Peyer's patch (tissue), 4 donors: ENCODE data around the gene POMGNT1. TPM values are rescaled to one million over a fixed set of nuclear protein-coding genes. Genes with fewer than 3 reads are reported as not detected.

Source experiments
- DNase-seq, 3 donors: peaks; one replicate each; pipeline ENCODE4 v3.0.0-alpha.2; 2017 to 2019
- H3K27ac ChIP-seq, 4 donors: fragments of 200-600 bp; sonication (generic); one replicate each; pipeline ENCODE4 v1.5.1; 2016 to 2019
- H3K27me3 ChIP-seq, 2 donors: fragments of 200-600 bp; sonication (generic); one replicate each; pipeline ENCODE4 v1.5.1; 2019
- H3K36me3 ChIP-seq, 3 donors: fragments of 200-600 bp; sonication (generic); one replicate each; pipeline ENCODE4 v1.5.1; 2016 to 2019
- H3K4me1 ChIP-seq, 4 donors: fragments of 200-600 bp; sonication (generic); one replicate each; pipeline ENCODE4 v1.5.1; 2016 to 2019
- H3K4me3 ChIP-seq, 4 donors: fragments of 200-600 bp; sonication (generic); 1 replicate in 3 of 4; 2 replicates in 1 of 4; pipeline ENCODE4 v1.5.1; 2016 to 2019; ENCODE audit warnings: mild to moderate bottlenecking in 1 of 4
- H3K9me3 ChIP-seq, 4 donors: fragments of 200-600 bp; sonication (generic); one replicate each; pipeline ENCODE4 v1.5.1; 2016 to 2019; ENCODE audit warnings: mild to moderate bottlenecking in 1 of 4
- POLR2A ChIP-seq, 2 donors: fragments of 450-650 bp; IDR thresholded peaks; one replicate each; pipeline ENCODE4 v1.5.1; 2017; ENCODE audit warnings: antibody characterized with exemption in 2 of 2, mild to moderate bottlenecking in 2 of 2, moderate library complexity in 2 of 2
- total RNA-seq, 4 donors: library from RNA; depleted of rRNA; stranded (reverse); fragments of >200 nt; gene quantifications; one replicate each; pipeline ENCODE4 v1.1.0, GENCODE V29; 2016
- TF ChIP-seq, protein P1 (sequence below), 6 experiments: fragments of 450-650 bp in 4 of 6; fragments of 200-600 bp in 2 of 6; sonication (generic) in 1 of 6; IDR thresholded peaks; one replicate each; pipeline ENCODE4 v1.5.1; 2017 to 2019; ENCODE audit warnings: antibody characterized with exemption in 6 of 6, mild to moderate bottlenecking in 3 of 6, moderate library complexity in 1 of 6

The POMGNT1 gene
- total RNA-seq, 4 donors from 2014 or later = 34.7 to 60.6 (median 46.3) TPM

DNA sequence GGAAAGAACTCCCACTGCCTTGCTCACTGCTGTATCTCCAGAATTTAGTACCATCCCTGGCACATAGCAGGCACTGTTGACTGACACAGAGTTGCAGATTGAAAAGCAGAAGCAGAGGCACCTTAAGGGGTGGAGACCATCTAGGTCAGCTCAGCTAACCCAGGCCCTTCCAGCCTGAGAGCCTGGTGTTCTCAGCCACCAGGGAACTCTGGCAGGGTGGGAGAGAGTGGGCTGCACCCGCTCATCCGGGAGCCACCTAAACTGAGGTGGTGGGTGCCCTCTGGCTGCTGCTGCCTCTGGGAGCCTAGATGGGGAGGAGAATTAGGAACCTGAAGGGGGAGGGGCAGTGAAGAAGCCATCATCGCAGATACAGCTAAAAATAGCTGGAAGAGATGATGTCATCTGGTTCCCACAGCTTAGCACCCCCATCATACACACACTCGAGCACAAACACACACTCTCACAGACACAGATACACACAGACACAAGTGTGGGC, 24.8 kb downstream of the POMGNT1 start:
- H3K27me3 ChIP-seq = no peaks in the 10 kb centered on the region
- peak in 1 of 3 donors; percentile 36 for DNase-seq
- no peak overlapping the region for H3K4me3 ChIP-seq
- peak overlapping the region in 2 of 4 donors; percentile 49 to 59 for H3K27ac ChIP-seq
- TF ChIP-seq POLR2A (IDR thresholded peaks at IDR 0.05) = no peak
- TF ChIP-seq, protein P1, sequence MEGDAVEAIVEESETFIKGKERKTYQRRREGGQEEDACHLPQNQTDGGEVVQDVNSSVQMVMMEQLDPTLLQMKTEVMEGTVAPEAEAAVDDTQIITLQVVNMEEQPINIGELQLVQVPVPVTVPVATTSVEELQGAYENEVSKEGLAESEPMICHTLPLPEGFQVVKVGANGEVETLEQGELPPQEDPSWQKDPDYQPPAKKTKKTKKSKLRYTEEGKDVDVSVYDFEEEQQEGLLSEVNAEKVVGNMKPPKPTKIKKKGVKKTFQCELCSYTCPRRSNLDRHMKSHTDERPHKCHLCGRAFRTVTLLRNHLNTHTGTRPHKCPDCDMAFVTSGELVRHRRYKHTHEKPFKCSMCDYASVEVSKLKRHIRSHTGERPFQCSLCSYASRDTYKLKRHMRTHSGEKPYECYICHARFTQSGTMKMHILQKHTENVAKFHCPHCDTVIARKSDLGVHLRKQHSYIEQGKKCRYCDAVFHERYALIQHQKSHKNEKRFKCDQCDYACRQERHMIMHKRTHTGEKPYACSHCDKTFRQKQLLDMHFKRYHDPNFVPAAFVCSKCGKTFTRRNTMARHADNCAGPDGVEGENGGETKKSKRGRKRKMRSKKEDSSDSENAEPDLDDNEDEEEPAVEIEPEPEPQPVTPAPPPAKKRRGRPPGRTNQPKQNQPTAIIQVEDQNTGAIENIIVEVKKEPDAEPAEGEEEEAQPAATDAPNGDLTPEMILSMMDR (IDR thresholded peaks at IDR 0.05) = no peak
- peaks cover 0 to 19% (median 0%) of the 10 kb centered on the region in 4 donors for H3K4me1 ChIP-seq
- H3K36me3 ChIP-seq = no peaks in the 10 kb centered on the region
- no peaks in the 10 kb centered on the region for H3K9me3 ChIP-seq

DNA sequence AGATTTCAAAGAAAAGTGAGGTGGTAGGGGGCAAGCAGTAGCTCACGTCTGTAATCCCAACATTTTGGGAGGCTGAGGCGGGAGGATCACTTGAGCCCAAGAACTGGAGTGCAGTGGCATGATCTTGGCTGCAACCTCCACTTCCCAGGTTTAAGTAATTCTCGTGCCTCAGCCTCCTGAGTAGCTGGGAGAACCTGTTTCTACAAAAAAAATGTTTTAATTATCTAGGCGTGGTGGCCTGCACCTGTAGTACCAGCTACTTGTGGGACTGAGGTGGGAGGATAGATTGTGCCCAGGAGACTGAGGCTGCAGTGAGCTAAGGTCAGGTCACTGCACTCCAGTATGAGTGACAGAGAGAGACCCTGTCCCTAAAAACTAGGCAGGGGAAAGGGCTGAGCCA, 25.9 kb downstream of the POMGNT1 start:
- TF ChIP-seq POLR2A (IDR thresholded peaks at IDR 0.05) = no peak
- TF ChIP-seq, protein P1 (IDR thresholded peaks at IDR 0.05) = no peak
- peak in 1 of 3 donors; percentile 14 for DNase-seq
- H3K4me1 ChIP-seq = peaks cover 0 to 22% (median 0%) of the 10 kb centered on the region in 4 donors
- no peaks in the 10 kb centered on the region for H3K27me3 ChIP-seq
- H3K4me3 ChIP-seq = no peak overlapping the region
- no peaks in the 10 kb centered on the region for H3K36me3 ChIP-seq
- no peaks in the 10 kb centered on the region for H3K9me3 ChIP-seq
- H3K27ac ChIP-seq = no peak overlapping the region

DNA sequence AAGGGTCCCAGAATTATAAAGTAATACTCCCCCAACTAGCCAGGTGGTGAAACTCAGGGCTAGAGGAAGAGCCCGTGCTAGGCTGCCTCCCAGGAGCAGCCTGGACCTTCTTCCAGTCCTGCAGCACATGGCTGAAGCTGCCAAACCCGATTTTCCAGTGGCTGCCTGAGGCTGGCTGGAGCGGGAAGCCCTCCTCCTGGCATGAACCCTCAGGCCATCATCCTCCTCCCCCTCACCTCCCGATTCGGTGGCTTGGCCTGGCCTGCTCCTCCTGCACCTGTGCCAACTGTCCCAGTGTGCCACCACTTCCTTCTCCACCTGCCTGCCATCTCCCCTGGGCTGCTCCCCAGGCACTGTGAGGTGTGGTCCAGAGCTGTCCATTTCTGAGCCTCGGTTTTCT, 26.4 kb downstream of the POMGNT1 start:
- no peak overlapping the region for H3K4me3 ChIP-seq
- H3K27me3 ChIP-seq = no peaks in the 10 kb centered on the region
- H3K36me3 ChIP-seq = no peaks in the 10 kb centered on the region
- TF ChIP-seq POLR2A (IDR thresholded peaks at IDR 0.05) = no peak
- TF ChIP-seq, protein P1 (IDR thresholded peaks at IDR 0.05) = no peak
- H3K9me3 ChIP-seq = no peaks in the 10 kb centered on the region
- H3K4me1 ChIP-seq = peaks cover 0 to 27% (median 0%) of the 10 kb centered on the region in 4 donors
- peak in 1 of 3 donors; percentile 38 for DNase-seq
- H3K27ac ChIP-seq = peak overlapping the region in 1 of 4 donors; percentile 19

DNA sequence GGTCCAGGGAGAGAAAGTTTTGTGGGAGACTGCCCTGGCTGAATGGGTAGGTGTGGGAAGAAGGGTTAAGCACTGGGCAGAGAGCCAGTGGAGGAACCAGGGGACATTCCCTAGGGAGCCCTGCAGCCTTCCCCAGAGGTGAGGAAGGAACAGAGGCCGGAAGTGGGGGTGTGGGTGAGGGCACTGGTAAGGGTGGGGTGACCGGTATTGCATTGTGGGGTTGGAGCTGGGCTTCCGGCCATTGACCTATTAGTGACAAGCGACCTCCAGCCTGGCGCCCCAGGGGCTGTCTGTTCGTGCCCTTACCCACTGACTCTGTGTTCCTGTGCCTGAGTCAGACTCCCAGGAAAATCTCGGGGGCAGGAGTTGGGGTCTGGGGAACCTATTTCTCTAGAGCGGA, 26.9 kb downstream of the POMGNT1 start:
- DNase-seq = peak in 1 of 3 donors; percentile 38
- Histone ChIP-seq H3K4me3 (no peak overlapping the region), H3K9me3 (no peaks in the 10 kb centered on the region), H3K27ac (peak overlapping the region in 1 of 4 donors; percentile 19), H3K36me3 (no peaks in the 10 kb centered on the region), H3K27me3 (no peaks in the 10 kb centered on the region), H3K4me1 (peaks cover 0 to 29% (median under 1%) of the 10 kb centered on the region in 4 donors)
- TF ChIP-seq POLR2A (IDR thresholded peaks at IDR 0.05) = no peak
- TF ChIP-seq, protein P1 (IDR thresholded peaks at IDR 0.05) = no peak

DNA sequence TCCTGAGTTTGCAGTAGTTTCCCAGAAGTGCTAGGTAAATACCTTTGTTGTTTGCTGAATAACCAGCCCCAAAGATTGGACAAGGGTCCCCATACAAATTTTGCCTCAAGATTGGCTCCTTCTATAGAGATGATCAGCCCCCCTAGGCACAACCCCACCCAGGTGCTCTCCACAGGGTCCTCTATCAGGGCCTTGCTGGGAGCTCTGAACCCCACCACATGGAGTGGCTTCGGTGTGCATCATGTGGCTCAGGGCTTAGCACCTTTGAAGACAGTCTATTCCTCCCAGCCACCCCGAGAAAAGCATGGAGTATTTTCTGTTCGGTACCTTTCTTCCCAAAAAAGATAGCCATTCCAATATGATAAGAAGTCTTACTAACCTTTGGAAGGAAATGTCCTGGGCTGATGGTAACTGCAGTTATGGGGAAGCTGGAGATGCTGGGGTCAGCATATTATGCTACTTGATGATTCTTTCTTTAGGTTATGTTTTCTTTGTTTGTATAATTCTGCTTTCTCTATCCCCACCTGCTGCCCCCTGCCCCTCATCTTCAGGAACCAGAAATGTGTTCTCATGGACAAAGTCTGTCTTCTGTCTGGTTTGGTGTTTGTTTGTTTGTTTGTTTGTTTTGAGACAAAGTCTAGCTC, 28.3 kb downstream of the POMGNT1 start:
- H3K36me3 ChIP-seq = no peaks in the 10 kb centered on the region
- H3K9me3 ChIP-seq = no peaks in the 10 kb centered on the region
- no peak for TF ChIP-seq POLR2A (IDR thresholded peaks at IDR 0.05)
- TF ChIP-seq, protein P1 (IDR thresholded peaks at IDR 0.05) = no peak
- no peak for DNase-seq
- H3K27ac ChIP-seq = no peak overlapping the region
- peaks cover 0 to 26% (median 3%) of the 10 kb centered on the region in 4 donors for H3K4me1 ChIP-seq
- H3K4me3 ChIP-seq = no peak overlapping the region
- H3K27me3 ChIP-seq = no peaks in the 10 kb centered on the region
